Measurements from ENCODE around the gene MPPED2. TPM values are rescaled to one million over a fixed set of nuclear protein-coding genes. Genes with fewer than 3 reads are reported as not detected.

MPPED2 gene
- total and polyA plus RNA-seq, 2 of the 13 experiments (the other 11 are each of a cell fraction or from before 2014, with no cell fraction given) = not detected

- intact Hi-C loops (cut with micrococcal nuclease; ENCODE audit: unreplicated experiment) = no loop called here
- no peak overlapping the region for H2AFZ ChIP-seq (ENCODE audit: low read length)
- no TSS peak for BruUV-seq (replicated peaks)
- H3K4me2 ChIP-seq (ENCODE audit: low read depth, low read length) = no peak overlapping the region
- no peaks in the 10 kb centered on the region for H3K4me1 ChIP-seq (ENCODE audit: insufficient read depth, low read length)
- ChIA-PET CTCF (ENCODE audit: low intra/inter-chr PET ratio, low total read pairs) (no interaction called here), POLR2A (no interaction called here)
- no peaks in the 10 kb centered on the region for H4K20me1 ChIP-seq (ENCODE audit: insufficient read depth, low read length)
- ATAC-seq (no peak), FAIRE-seq (no peak), DNase-seq (ENCODE audit: low spot score) (no peak)
- TF ChIP-seq, protein P1, sequence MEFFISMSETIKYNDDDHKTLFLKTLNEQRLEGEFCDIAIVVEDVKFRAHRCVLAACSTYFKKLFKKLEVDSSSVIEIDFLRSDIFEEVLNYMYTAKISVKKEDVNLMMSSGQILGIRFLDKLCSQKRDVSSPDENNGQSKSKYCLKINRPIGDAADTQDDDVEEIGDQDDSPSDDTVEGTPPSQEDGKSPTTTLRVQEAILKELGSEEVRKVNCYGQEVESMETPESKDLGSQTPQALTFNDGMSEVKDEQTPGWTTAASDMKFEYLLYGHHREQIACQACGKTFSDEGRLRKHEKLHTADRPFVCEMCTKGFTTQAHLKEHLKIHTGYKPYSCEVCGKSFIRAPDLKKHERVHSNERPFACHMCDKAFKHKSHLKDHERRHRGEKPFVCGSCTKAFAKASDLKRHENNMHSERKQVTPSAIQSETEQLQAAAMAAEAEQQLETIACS (CRISPR knock-in tag; IDR thresholded peaks at IDR 0.05) = no peak
- no peak for TF ChIP-seq DPF2 (CRISPR knock-in tag; IDR thresholded peaks at IDR 0.05; ENCODE audit: borderline replicate concordance, low read depth)
- no peak for TF ChIP-seq SUZ12 (IDR thresholded peaks at IDR 0.05; ENCODE audit: low read depth, low read length)
- no peak for TF ChIP-seq ZNF792 (CRISPR knock-in tag; IDR thresholded peaks at IDR 0.05)
- no peak for TF ChIP-seq ZNF446 (CRISPR knock-in tag; IDR thresholded peaks at IDR 0.05)
- TF ChIP-seq POLR2AphosphoS2 (IDR thresholded peaks at IDR 0.05; ENCODE audit: low read depth, low read length) = no peak
- no peak overlapping the region for H3K27ac ChIP-seq (ENCODE audit: extremely low read length, insufficient read depth, low read length)
- in situ Hi-C loops (cut with HindIII; ENCODE audit: extremely low pct_ligation_motif_present, low pct_unique_long_range_greater_than_20kb) = no loop called here
- H3K36me3 ChIP-seq (replicated peaks in 1 of 2; ENCODE audit: control insufficient read depth in 1 of 2, insufficient read depth in 2 of 2, low read length in 2 of 2) = no peaks in the 10 kb centered on the region
- no peak overlapping the region for H3K9ac ChIP-seq (ENCODE audit: insufficient read depth, low read depth, low read length)
- no peak overlapping the region for H3K4me3 ChIP-seq (replicated peaks in 1 of 3; ENCODE audit: insufficient read depth in 1 of 3, low read depth in 2 of 3, low read length in 3 of 3)
- WGBS (ENCODE audit: low lambda C conversion rate) = 0% methylated on average over 2 of the region's 2 CpGs
- no peaks in the 10 kb centered on the region for H3K79me2 ChIP-seq (ENCODE audit: insufficient read depth, low read length)
- no peaks in the 10 kb centered on the region for H3K9me3 ChIP-seq (ENCODE audit: low read length)
- H3K27me3 ChIP-seq (ENCODE audit: control insufficient read depth in 1 of 2, insufficient read depth in 2 of 2, low read length in 2 of 2) = no peaks in the 10 kb centered on the region
These were observed 131.1 kb downstream of the MPPED2 start for GRCh38 chr11:30455025-30455424.

DNA sequence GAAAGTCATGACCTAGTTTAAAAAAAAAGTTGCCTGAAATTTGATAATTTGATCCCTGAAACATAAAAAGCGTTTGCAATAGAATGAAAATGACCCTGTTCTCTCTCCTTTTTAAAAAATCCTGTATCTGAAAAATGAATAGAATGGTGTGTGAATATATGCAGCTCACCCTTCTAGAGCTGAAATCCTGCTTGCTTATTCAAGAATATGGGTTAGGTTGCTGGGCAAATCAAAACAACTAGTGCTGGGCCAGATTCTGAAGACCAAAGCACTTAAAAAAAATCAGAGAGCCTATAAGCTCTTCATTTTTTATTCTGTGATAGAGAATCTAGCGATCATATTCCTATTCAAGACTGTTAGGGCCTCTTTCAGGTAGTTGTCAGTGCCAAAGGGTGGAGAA lies 131.6 kb downstream of the MPPED2 start:
- no peak overlapping the region for H3K4me3 ChIP-seq (replicated peaks in 1 of 3; ENCODE audit: insufficient read depth in 1 of 3, low read depth in 2 of 3, low read length in 3 of 3)
- WGBS (ENCODE audit: low lambda C conversion rate) = 0% methylated on average over 2 of the region's 2 CpGs
- ATAC-seq = no peak
- ChIA-PET POLR2A (no interaction called here), CTCF (ENCODE audit: low intra/inter-chr PET ratio, low total read pairs) (no interaction called here)
- no peak for FAIRE-seq
- DNase-seq (ENCODE audit: low spot score) = no peak
- no peak overlapping the region for H2AFZ ChIP-seq (ENCODE audit: low read length)
- in situ Hi-C loops (cut with HindIII; ENCODE audit: extremely low pct_ligation_motif_present, low pct_unique_long_range_greater_than_20kb) = no loop called here
- H3K79me2 ChIP-seq (ENCODE audit: insufficient read depth, low read length) = no peaks in the 10 kb centered on the region
- H3K27ac ChIP-seq (ENCODE audit: extremely low read length, insufficient read depth, low read length) = no peak overlapping the region
- no peak overlapping the region for H3K4me2 ChIP-seq (ENCODE audit: low read depth, low read length)
- no peaks in the 10 kb centered on the region for H3K36me3 ChIP-seq (replicated peaks in 1 of 2; ENCODE audit: control insufficient read depth in 1 of 2, insufficient read depth in 2 of 2, low read length in 2 of 2)
- BruUV-seq (replicated peaks) = no TSS peak
- H4K20me1 ChIP-seq (ENCODE audit: insufficient read depth, low read length) = no peaks in the 10 kb centered on the region
- no peaks in the 10 kb centered on the region for H3K4me1 ChIP-seq (ENCODE audit: insufficient read depth, low read length)
- no peaks in the 10 kb centered on the region for H3K9me3 ChIP-seq (ENCODE audit: low read length)
- intact Hi-C loops (cut with micrococcal nuclease; ENCODE audit: unreplicated experiment) = no loop called here
- no peak overlapping the region for H3K9ac ChIP-seq (ENCODE audit: insufficient read depth, low read depth, low read length)
- no peaks in the 10 kb centered on the region for H3K27me3 ChIP-seq (ENCODE audit: control insufficient read depth in 1 of 2, insufficient read depth in 2 of 2, low read length in 2 of 2)
- no peak for TF ChIP-seq ZGPAT (CRISPR knock-in tag; IDR thresholded peaks at IDR 0.05)
- no peak for TF ChIP-seq DMAP1 (CRISPR knock-in tag; IDR thresholded peaks at IDR 0.05)
- TF ChIP-seq PHF5A (CRISPR knock-in tag; IDR thresholded peaks at IDR 0.05; ENCODE audit: low read depth, unreplicated experiment) = no peak
- TF ChIP-seq ASH2L (IDR thresholded peaks at IDR 0.05; ENCODE audit: insufficient read length, low read depth, low read length) = no peak
